Esophagus muscularis mucosa (tissue), 4 donors: ENCODE measurements around the gene ELF2. TPM values are rescaled to one million over a fixed set of nuclear protein-coding genes. Genes with fewer than 3 reads are reported as not detected.
"Not testable (repeated sequence)": the region's sequence is repeated elsewhere in the genome, so short reads cannot be mapped to it uniquely, and the experiment has no call there.

ENCODE experiments used
- DNase-seq: peaks from one replicate; pipeline ENCODE4 v3.0.0-alpha.2; 2017; ENCODE audit errors: extremely low spot score
- H3K27ac ChIP-seq, 4 donors: fragments of 200-600 bp; sonication (generic); replicated peaks in 1 of 4; 1 replicate in 3 of 4; 2 replicates in 1 of 4; pipeline ENCODE4 v1.5.1; 2016 to 2019; ENCODE audit warnings: mild to moderate bottlenecking in 1 of 4
- H3K27me3 ChIP-seq, 4 donors: fragments of 200-600 bp; sonication (generic); one replicate each; pipeline versions ENCODE4 v1.5.1 to v1.6.0; 2016 to 2019
- H3K36me3 ChIP-seq, 4 donors: fragments of 200-600 bp; sonication (generic); one replicate each; pipeline ENCODE4 v1.5.1; 2016 to 2019
- H3K4me1 ChIP-seq, 4 donors: fragments of 200-600 bp; sonication (generic); one replicate each; pipeline ENCODE4 v1.5.1; 2016 to 2019
- H3K4me3 ChIP-seq, 4 donors: fragments of 200-600 bp; sonication (generic); 1 replicate in 2 of 4; 2 replicates in 2 of 4; pipeline ENCODE4 v1.5.1; 2016 to 2019; ENCODE audit warnings: mild to moderate bottlenecking in 4 of 4, moderate library complexity in 1 of 4
- H3K9me3 ChIP-seq, 4 donors: fragments of 200-600 bp; sonication (generic); 1 replicate in 3 of 4; 2 replicates in 1 of 4; pipeline ENCODE4 v1.5.1; 2016 to 2019
- CTCF ChIP-seq, 3 experiments: fragments of 200-600 bp in 2 of 3; fragments of 450-650 bp in 1 of 3; sonication (generic) in 2 of 3; IDR thresholded peaks; one replicate each; pipeline ENCODE4 v1.5.1; 2017 to 2019; ENCODE audit warnings: antibody characterized with exemption in 3 of 3, mild to moderate bottlenecking in 2 of 3, moderate library complexity in 1 of 3
- EP300 ChIP-seq: sonication (generic); formaldehyde crosslinking; IDR thresholded peaks from one replicate; pipeline ENCODE4 v1.6.1; 2017; ENCODE audit warnings: antibody characterized with exemption
- POLR2A ChIP-seq: fragments of 450-650 bp; IDR thresholded peaks from one replicate; pipeline ENCODE4 v1.6.1; 2017; ENCODE audit warnings: antibody characterized with exemption, moderate library complexity, mild to moderate bottlenecking, low read depth
- POLR2AphosphoS5 ChIP-seq, 2 donors: sonication (generic); formaldehyde crosslinking; IDR thresholded peaks; one replicate each; pipeline ENCODE4 v1.6.1; 2017; ENCODE audit warnings: antibody characterized with exemption in 2 of 2
- WGBS: methylation state at CpG from one replicate; pipeline ENCODE4 v1.1.5; 2018; 5-methylcytosine and 5-hydroxymethylcytosine counted together
- intact Hi-C: fragments of 100-400 bp; cut with DNase I; formaldehyde crosslinking; loops from one replicate; pipeline ENCODE4 v1.15.1; 2023
- total RNA-seq, 4 donors: library from RNA; depleted of rRNA; stranded (reverse); fragments of >200 nt; gene quantifications; one replicate each; pipeline versions ENCODE4 v1.1.0 to v1.2.1, GENCODE V29; 2016

Gene ELF2
- total RNA-seq, 4 donors from 2014 or later = 52.3 to 68.5 (median 60.7) TPM

DNA sequence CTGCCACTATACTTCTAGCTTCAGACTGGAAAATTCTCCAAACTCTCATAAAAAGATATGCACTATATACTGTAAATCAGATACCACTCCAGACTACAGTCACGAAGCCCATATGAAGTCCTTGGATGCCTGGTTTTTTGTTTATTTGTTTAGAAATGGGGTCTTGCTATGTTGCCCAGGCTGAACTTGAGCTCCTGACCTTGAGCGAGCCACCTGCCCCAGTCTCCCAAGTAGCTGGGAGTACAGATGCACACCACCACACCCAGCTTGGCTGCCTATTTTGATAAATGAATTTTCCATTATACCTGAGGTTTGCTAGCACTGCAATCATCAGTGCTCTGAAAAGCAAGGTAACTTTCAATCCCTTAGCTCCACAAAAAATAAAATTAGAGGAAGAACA is 53.1 kb downstream of the ELF2 start:
- no peak for DNase-seq
- Histone ChIP-seq H3K4me3 (no peak overlapping the region), H3K4me1 (peaks cover 0 to 5% (median 0%) of the 10 kb centered on the region in 4 donors), H3K27me3 (no peaks in the 10 kb centered on the region), H3K36me3 (peaks cover 0 to 23% (median 12%) of the 10 kb centered on the region in 4 donors), H3K27ac (no peak overlapping the region), H3K9me3 (no peaks in the 10 kb centered on the region)
- TF ChIP-seq POLR2A (no peak), EP300 (no peak), CTCF (IDR thresholded peaks at IDR 0.05) (no peak), POLR2AphosphoS5 (IDR thresholded peaks at IDR 0.05) (no peak)
- WGBS = 97% methylated on average over 2 of the region's 2 CpGs
- intact Hi-C loops = no loop called here

DNA sequence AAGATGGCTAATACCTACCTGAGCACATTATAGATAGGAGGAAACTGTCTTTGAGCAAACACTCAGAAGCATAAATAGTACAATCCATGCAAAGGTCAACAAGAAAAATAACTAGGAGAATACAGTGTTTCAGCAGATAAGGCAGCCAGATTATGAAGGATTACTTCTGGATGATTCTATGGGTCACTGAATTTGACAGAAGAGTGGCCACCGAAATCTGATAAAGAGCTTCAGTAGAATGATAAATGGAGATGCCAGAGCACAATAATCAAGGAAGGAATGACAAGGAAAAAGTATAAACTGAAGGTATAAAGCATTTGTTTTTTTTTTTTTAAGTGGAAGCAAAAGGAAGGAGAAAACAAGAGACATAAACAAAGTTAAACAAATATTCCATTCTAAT is 58.7 kb downstream of the ELF2 start:
- H3K4me3 ChIP-seq = no peak overlapping the region
- no peak for DNase-seq
- no peaks in the 10 kb centered on the region for H3K27me3 ChIP-seq
- no peaks in the 10 kb centered on the region for H3K9me3 ChIP-seq
- no peak overlapping the region for H3K27ac ChIP-seq
- H3K36me3 ChIP-seq = peaks cover 0 to 57% (median 27%) of the 10 kb centered on the region in 4 donors
- TF ChIP-seq POLR2AphosphoS5 (IDR thresholded peaks at IDR 0.05) (no peak), EP300 (no peak), POLR2A (no peak), CTCF (IDR thresholded peaks at IDR 0.05) (no peak)
- intact Hi-C loops = no loop called here
- 92% methylated on average over 1 of the region's 1 CpG for WGBS
- no peaks in the 10 kb centered on the region for H3K4me1 ChIP-seq

DNA sequence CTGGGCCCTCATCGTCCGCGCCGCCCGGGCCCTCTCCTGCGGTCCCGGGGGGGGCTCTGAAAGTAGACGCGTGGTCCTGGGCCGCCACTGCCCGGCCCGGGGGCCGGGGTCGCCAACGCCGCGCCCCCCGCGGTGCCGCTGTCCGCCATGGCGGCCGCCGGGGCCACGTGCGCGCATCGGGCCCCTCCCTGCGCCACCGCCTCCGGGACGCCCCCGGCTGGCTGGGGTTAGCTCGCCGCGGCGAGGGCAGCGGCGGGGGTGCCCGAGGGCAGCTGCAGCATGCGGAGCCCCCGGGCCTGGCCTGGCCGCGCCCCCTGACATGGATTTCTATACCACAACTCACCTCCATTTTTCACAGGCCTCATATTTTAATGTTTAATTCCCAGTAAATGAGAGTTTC is 61.8 kb downstream of the ELF2 start:
- intact Hi-C loops = no loop called here
- Histone ChIP-seq H3K36me3 (peaks cover 0 to 51% (median 29%) of the 10 kb centered on the region in 4 donors), H3K4me1 (no peaks in the 10 kb centered on the region), H3K9me3 (no peaks in the 10 kb centered on the region), H3K27ac (no peak overlapping the region), H3K27me3 (no peaks in the 10 kb centered on the region), H3K4me3 (no peak overlapping the region)
- no peak for DNase-seq
- 96% methylated on average over 41 of the region's 44 CpGs for WGBS
- TF ChIP-seq POLR2A = no peak
- no peak for TF ChIP-seq EP300
- TF ChIP-seq CTCF (IDR thresholded peaks at IDR 0.05) = no peak
- no peak for TF ChIP-seq POLR2AphosphoS5 (IDR thresholded peaks at IDR 0.05)

GRCh38 chr4:139114795-139115194 is 62.2 kb downstream of the ELF2 start:
- peaks cover 0 to 47% (median 28%) of the 10 kb centered on the region in 4 donors for H3K36me3 ChIP-seq
- H3K4me1 ChIP-seq, DNase-seq, H3K27me3 ChIP-seq, H3K4me3 ChIP-seq, H3K9me3 ChIP-seq, H3K27ac ChIP-seq, intact Hi-C loops: not testable (repeated sequence)
- 97% methylated on average over 18 of the region's 18 CpGs for WGBS

DNA sequence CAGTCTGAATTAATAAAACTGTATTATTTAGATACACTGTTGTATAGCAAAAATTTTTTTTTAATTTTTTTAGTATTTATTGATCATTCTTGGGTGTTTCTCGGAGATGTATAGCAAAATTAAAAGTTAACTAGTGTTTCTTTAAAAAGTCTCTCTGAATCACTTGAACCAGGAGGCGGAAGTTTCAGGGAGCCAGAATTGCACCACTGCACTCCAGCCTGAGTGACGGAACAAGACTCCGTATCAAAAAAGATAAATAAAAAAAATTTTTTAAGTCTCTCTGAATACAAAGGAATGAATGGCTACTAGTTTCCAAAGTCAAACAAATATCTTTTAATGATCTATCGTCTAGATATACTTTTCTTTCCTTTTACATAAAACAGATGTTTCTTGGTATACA is 64.4 kb downstream of the ELF2 start:
- DNase-seq = no peak
- H3K36me3 ChIP-seq = peaks cover 0 to 36% (median 23%) of the 10 kb centered on the region in 4 donors
- no peak for TF ChIP-seq POLR2AphosphoS5 (IDR thresholded peaks at IDR 0.05)
- TF ChIP-seq POLR2A = no peak
- TF ChIP-seq EP300 = no peak
- no peak for TF ChIP-seq CTCF (IDR thresholded peaks at IDR 0.05)
- intact Hi-C loops = no loop called here
- H3K4me3 ChIP-seq = no peak overlapping the region
- 90% methylated on average over 5 of the region's 5 CpGs for WGBS
- no peaks in the 10 kb centered on the region for H3K27me3 ChIP-seq
- H3K9me3 ChIP-seq = no peaks in the 10 kb centered on the region
- H3K27ac ChIP-seq = no peak overlapping the region
- H3K4me1 ChIP-seq = no peaks in the 10 kb centered on the region
